ENCODE results near the gene GCNT3.

- TF ChIP-seq CTCF (IDR thresholded peaks at IDR 0.05) = no peak
- TF ChIP-seq EP300 (IDR thresholded peaks at IDR 0.05) = no peak
Measured at GRCh38 chr15:59614153-59614552, 2.6 kb downstream of the GCNT3 start.
